Subcutaneous adipose tissue (tissue), 4 donors: ENCODE data around the gene CCSER2. TPM values are rescaled to one million over a fixed set of nuclear protein-coding genes. Genes with fewer than 3 reads are reported as not detected.

Experiments used
- CTCF ChIP-seq: fragments of 450-650 bp; IDR thresholded peaks from one replicate; pipeline ENCODE4 v1.5.1; 2016; ENCODE audit warnings: low read depth, mild to moderate bottlenecking, control low read depth, antibody characterized with exemption, moderate library complexity
- total RNA-seq, 4 donors: library from RNA; depleted of rRNA; stranded (reverse); fragments of >200 nt; gene quantifications; one replicate each; pipeline ENCODE4 v1.1.0, GENCODE V29; 2016

Gene CCSER2
- total RNA-seq, 4 donors from 2014 or later: 43.7 to 63.9 (median 58.1) TPM

GRCh38 chr10:84511709-84512285 lies 183.4 kb downstream of the CCSER2 start:
- no peak for TF ChIP-seq CTCF

DNA sequence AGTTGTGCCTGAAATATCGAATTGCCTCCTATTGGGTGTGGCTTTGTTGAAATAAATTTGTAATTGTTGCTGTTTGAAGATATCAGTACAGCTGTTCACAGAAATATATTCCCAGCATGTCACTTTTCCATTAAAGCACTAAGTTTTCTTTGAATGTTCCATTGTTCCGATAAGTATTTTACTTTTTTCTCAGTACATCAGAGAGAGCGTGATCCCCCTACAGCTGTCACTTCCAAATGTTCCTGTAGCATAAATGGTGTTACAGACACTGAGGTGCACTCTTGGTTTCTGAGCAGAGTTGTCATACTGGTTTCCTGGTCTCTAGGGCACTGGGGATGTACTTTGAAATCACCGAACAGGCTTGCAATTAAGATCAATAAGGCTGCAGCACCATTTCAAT lies 189.2 kb downstream of the CCSER2 start:
- no peak for TF ChIP-seq CTCF

GRCh38 chr10:84519235-84519634 lies 190.8 kb downstream of the CCSER2 start:
- no peak for TF ChIP-seq CTCF

GRCh38 chr10:84521013-84521412 lies 192.6 kb downstream of the CCSER2 start:
- TF ChIP-seq CTCF: no peak

GRCh38 chr10:84521468-84521867 lies 193.1 kb downstream of the CCSER2 start:
- no peak for TF ChIP-seq CTCF

- no peak for TF ChIP-seq CTCF
These were observed 194.4 kb downstream of the CCSER2 start for GRCh38 chr10:84522612-84523462.

GRCh38 chr10:84523526-84523925 lies 195.1 kb downstream of the CCSER2 start:
- no peak for TF ChIP-seq CTCF
